Lower leg skin (tissue), 4 donors: Measurements from ENCODE around the gene CEACAM5. TPM values are rescaled to one million over a fixed set of nuclear protein-coding genes. Genes with fewer than 3 reads are reported as not detected.

Source experiments
- DNase-seq, 2 donors: peaks; one replicate each; pipeline ENCODE4 v3.0.0-alpha.2; 2019; ENCODE audit warnings: low spot score in 2 of 2
- H3K4me3 ChIP-seq: fragments of 200-600 bp; sonication (generic); 2 replicates; pipeline ENCODE4 v1.5.1; 2017; ENCODE audit warnings: mild to moderate bottlenecking, low read depth; ENCODE audit not compliant: poor library complexity, severe bottlenecking
- CTCF ChIP-seq, 3 donors: fragments of 450-650 bp; IDR thresholded peaks; one replicate each; pipeline ENCODE4 v1.5.1; 2016; ENCODE audit warnings: antibody characterized with exemption in 3 of 3, mild to moderate bottlenecking in 3 of 3, moderate library complexity in 2 of 3
- POLR2A ChIP-seq, 2 donors: fragments of 450-650 bp; IDR thresholded peaks; one replicate each; pipeline ENCODE4 v1.6.1; 2016 to 2017; ENCODE audit warnings: antibody characterized with exemption in 2 of 2, mild to moderate bottlenecking in 1 of 2, moderate library complexity in 1 of 2
- WGBS, 2 donors: methylation state at CpG; one replicate each; pipeline ENCODE4 v1.1.5; 2018; 5-methylcytosine and 5-hydroxymethylcytosine counted together
- intact Hi-C: fragments of 100-400 bp; cut with DNase I; formaldehyde crosslinking; loops from one replicate; pipeline ENCODE4 v1.15.0; 2023; ENCODE audit warnings: low total_unique reads
- total RNA-seq, 4 donors: library from RNA; depleted of rRNA; stranded (reverse); fragments of >200 nt; gene quantifications; one replicate each; pipeline ENCODE4 v1.1.0, GENCODE V29; 2016

Gene CEACAM5
- total RNA-seq, 4 donors from 2014 or later, result 6.0 to 14.0 (median 9.1) TPM

DNA sequence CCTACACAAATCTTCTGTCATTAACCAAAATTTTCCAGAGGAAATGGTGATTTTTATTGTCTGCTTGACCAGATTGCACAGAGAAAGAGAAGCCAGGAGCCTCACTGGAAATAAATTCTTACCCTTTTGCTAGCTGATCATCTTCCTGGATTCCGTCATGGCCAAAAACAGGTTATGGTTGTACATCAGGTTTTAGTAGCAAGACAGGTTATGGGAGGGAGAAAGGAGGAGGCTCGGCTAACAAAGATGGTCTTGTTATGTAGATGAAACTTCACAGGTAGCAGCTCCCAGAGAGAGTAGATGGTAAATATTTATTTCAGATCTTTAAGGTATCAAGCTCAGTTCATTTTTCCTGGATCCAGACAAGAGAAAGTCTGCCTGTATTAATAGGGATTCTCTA, 68.3 kb downstream of the CEACAM5 start:
- DNase-seq, result no peak
- 34 to 75% methylated on average over 2 of the region's 2 CpGs for WGBS, 2 donors
- intact Hi-C loops, result loop anchor here (5.0 kb wide), 1 partner anchor 709 kb away; no protein-coding TSS in a partner anchor
- H3K4me3 ChIP-seq, result no peak overlapping the region
- TF ChIP-seq POLR2A (IDR thresholded peaks at IDR 0.05), result no peak
- TF ChIP-seq CTCF (IDR thresholded peaks at IDR 0.05), result no peak

Other genes starting within 250 kb of the CEACAM5 start
- gene CEACAM21, start 132.5 kb upstream of the CEACAM5 start, total RNA-seq, result under 1 TPM in 1 of 4 donors, not detected in 3; 0.75 TPM
- gene CEACAM4, start 81.6 kb upstream of the CEACAM5 start, total RNA-seq, result under 1 TPM in 2 of 4 donors, not detected in 2; 0.84 to 0.88 TPM
- gene CEACAM7, start 20.4 kb upstream of the CEACAM5 start, total RNA-seq, result 1 to 10 TPM; 3.7 to 7.8 (median 5.0) TPM
- gene CEACAM6, start 46.9 kb downstream of the CEACAM5 start, total RNA-seq, result 10 to 100 TPM in 2 of 4 donors, 1 to 10 TPM in 2; 2.6 to 23.1 (median 14.5) TPM
- not detected for gene CEACAM3, start 88.0 kb downstream of the CEACAM5 start, total RNA-seq
- gene LYPD4, start 136.1 kb downstream of the CEACAM5 start, total RNA-seq, result not detected
- not detected for gene DMRTC2, start 136.4 kb downstream of the CEACAM5 start, total RNA-seq
- 1,000 to 10,000 TPM; 1,327 to 3,048 (median 2,121) TPM for gene RPS19, start 151.6 kb downstream of the CEACAM5 start, total RNA-seq
- under 1 TPM in 1 of 4 donors, not detected in 3; 0.81 TPM for gene CD79A, start 168.7 kb downstream of the CEACAM5 start, total RNA-seq
- 10 to 100 TPM; 56.9 to 94.3 (median 68.7) TPM for gene ARHGEF1, start 174.6 kb downstream of the CEACAM5 start, total RNA-seq
- gene ERFL, start 219.8 kb downstream of the CEACAM5 start, total RNA-seq, result under 1 TPM in 1 of 4 donors, not detected in 3; 0.16 TPM